ENCODE measurements around the gene BRMS1L.

- no peak for TF ChIP-seq CTCF (conservative IDR thresholded peaks at IDR 0.05)
- TF ChIP-seq EZH2 (IDR thresholded peaks at IDR 0.05; ENCODE audit: low read depth) = no peak
These were observed 46.8 kb upstream of the BRMS1L start for GRCh38 chr14:35779368-35779767.

All from PC-9 (cell line).